ENCODE data around the gene TUBB2B.

DNA sequence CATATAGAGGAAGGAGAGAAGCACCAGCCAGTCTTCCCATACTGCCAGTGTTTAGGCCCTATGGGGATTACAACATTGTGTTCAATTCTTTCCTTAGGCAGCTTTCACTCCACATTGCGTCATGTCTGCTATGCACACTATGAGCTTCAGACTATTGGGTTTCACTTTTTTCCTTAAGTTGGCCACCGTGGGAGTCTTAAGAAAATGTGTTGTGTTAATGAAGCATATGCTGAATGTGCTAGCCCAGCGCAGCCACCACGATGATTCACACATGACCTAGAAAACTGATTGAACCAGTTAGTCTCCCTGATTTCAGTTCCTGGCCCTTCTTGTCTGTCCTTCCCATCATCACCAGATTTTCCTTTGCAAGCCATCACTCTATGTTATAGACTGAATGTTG is 21.5 kb downstream of the TUBB2B start:
- TF ChIP-seq, protein P1, sequence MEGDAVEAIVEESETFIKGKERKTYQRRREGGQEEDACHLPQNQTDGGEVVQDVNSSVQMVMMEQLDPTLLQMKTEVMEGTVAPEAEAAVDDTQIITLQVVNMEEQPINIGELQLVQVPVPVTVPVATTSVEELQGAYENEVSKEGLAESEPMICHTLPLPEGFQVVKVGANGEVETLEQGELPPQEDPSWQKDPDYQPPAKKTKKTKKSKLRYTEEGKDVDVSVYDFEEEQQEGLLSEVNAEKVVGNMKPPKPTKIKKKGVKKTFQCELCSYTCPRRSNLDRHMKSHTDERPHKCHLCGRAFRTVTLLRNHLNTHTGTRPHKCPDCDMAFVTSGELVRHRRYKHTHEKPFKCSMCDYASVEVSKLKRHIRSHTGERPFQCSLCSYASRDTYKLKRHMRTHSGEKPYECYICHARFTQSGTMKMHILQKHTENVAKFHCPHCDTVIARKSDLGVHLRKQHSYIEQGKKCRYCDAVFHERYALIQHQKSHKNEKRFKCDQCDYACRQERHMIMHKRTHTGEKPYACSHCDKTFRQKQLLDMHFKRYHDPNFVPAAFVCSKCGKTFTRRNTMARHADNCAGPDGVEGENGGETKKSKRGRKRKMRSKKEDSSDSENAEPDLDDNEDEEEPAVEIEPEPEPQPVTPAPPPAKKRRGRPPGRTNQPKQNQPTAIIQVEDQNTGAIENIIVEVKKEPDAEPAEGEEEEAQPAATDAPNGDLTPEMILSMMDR (IDR thresholded peaks at IDR 0.05): no peak
- TF ChIP-seq EZH2 (IDR thresholded peaks at IDR 0.05; ENCODE audit: borderline replicate concordance, insufficient read depth, low read depth, low read length, poor library complexity, severe bottlenecking): no peak
